B cell (primary cell): ENCODE measurements around the gene NTM.

Source experiments
- EZH2 ChIP-seq: IDR thresholded peaks from 2 replicates; pipeline ENCODE4 v1.6.1; 2012; ENCODE audit warnings: borderline replicate concordance, low read depth, mild to moderate bottlenecking, moderate library complexity, low read length; ENCODE audit not compliant: insufficient read depth, poor library complexity, severe bottlenecking
- TF ChIP-seq, protein P1 (sequence below): fragments of 200-600 bp; IDR thresholded peaks from one replicate; pipeline ENCODE4 v1.8.0; 2022; ENCODE audit warnings: antibody characterized with exemption, mild to moderate bottlenecking

DNA sequence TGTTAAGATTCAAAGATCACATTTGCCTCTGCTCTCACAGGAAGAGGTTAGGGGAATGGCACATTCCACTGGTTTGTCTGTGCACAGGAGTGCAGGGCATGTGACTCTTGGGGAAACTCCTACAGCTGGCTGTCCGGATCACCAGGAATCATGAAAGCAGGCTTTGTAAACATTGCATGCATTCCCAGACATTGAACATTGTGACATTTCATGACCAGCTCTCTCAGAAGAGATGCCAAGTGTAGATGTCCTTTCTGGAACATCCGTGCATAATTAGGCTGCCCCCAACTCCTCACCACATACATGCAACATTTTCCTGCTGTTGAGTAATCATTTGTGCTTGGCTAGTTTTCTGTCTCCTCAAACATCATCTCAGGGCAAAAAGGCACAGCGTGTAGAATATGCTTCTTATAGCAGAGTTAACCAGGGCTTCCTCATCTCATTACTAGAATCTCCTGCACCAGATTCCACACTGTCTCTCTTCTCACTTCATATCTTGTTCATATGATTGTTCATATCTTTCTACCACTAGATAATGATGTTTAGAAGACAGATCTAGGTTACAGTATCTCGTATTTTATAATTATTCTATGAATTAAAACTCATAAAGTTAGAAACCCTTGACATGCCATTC is 694.7 kb downstream of the NTM start:
- TF ChIP-seq, protein P1, sequence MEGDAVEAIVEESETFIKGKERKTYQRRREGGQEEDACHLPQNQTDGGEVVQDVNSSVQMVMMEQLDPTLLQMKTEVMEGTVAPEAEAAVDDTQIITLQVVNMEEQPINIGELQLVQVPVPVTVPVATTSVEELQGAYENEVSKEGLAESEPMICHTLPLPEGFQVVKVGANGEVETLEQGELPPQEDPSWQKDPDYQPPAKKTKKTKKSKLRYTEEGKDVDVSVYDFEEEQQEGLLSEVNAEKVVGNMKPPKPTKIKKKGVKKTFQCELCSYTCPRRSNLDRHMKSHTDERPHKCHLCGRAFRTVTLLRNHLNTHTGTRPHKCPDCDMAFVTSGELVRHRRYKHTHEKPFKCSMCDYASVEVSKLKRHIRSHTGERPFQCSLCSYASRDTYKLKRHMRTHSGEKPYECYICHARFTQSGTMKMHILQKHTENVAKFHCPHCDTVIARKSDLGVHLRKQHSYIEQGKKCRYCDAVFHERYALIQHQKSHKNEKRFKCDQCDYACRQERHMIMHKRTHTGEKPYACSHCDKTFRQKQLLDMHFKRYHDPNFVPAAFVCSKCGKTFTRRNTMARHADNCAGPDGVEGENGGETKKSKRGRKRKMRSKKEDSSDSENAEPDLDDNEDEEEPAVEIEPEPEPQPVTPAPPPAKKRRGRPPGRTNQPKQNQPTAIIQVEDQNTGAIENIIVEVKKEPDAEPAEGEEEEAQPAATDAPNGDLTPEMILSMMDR = no peak
- TF ChIP-seq EZH2 = no peak
